ENCODE measurements around the gene OR2H2.

Gene OR2H2

GRCh38 chr6:29589423-29590048 is 4.6 kb downstream of the OR2H2 start:
- peak; percentile 83 for ATAC-seq
- TF ChIP-seq ZNF70 (CRISPR knock-in tag; IDR thresholded peaks at IDR 0.05) = no peak
- TF ChIP-seq PATZ1 (CRISPR knock-in tag; IDR thresholded peaks at IDR 0.05; ENCODE audit: borderline replicate concordance) = no peak
- TF ChIP-seq ESRRG (CRISPR knock-in tag; IDR thresholded peaks at IDR 0.05) = no peak
- no peak for TF ChIP-seq RARB (CRISPR knock-in tag; IDR thresholded peaks at IDR 0.05)
- no peak for TF ChIP-seq POU6F1 (CRISPR knock-in tag; IDR thresholded peaks at IDR 0.05; ENCODE audit: borderline replicate concordance, low read depth)
- no peak for TF ChIP-seq ISL1 (CRISPR knock-in tag; IDR thresholded peaks at IDR 0.05)
- TF ChIP-seq TCF4 (CRISPR knock-in tag; IDR thresholded peaks at IDR 0.05; ENCODE audit: borderline replicate concordance) = no peak
- TF ChIP-seq TOX (CRISPR knock-in tag; IDR thresholded peaks at IDR 0.05; ENCODE audit: borderline replicate concordance) = no peak

GRCh38 chr6:29590218-29590808 is 5.4 kb downstream of the OR2H2 start:
- TF ChIP-seq ZFP30 (CRISPR knock-in tag; IDR thresholded peaks at IDR 0.05) (no peak), ISL1 (CRISPR knock-in tag; IDR thresholded peaks at IDR 0.05) (no peak), GLIS3 (CRISPR knock-in tag; IDR thresholded peaks at IDR 0.05) (no peak), OSR1 (CRISPR knock-in tag; IDR thresholded peaks at IDR 0.05) (no peak), ZFP3 (CRISPR knock-in tag; IDR thresholded peaks at IDR 0.05) (no peak)
- ATAC-seq = no peak

GRCh38 chr6:29591677-29592076 is 6.8 kb downstream of the OR2H2 start:
- TF ChIP-seq CSDC2 (CRISPR knock-in tag; IDR thresholded peaks at IDR 0.05) (no peak), ARNTL (CRISPR knock-in tag; IDR thresholded peaks at IDR 0.05; ENCODE audit: borderline replicate concordance, low read depth) (no peak), SNAI2 (CRISPR knock-in tag; IDR thresholded peaks at IDR 0.05) (no peak), ZNF70 (CRISPR knock-in tag; IDR thresholded peaks at IDR 0.05) (no peak), CREB5 (CRISPR knock-in tag; IDR thresholded peaks at IDR 0.05; ENCODE audit: low read depth) (no peak), ZNF565 (CRISPR knock-in tag; conservative IDR thresholded peaks at IDR 0.05; ENCODE audit: low read depth) (no peak), GLIS3 (CRISPR knock-in tag; IDR thresholded peaks at IDR 0.05) (no peak), POU6F1 (CRISPR knock-in tag; IDR thresholded peaks at IDR 0.05; ENCODE audit: borderline replicate concordance, low read depth) (no peak), ISL1 (CRISPR knock-in tag; IDR thresholded peaks at IDR 0.05) (no peak), ZFP30 (CRISPR knock-in tag; IDR thresholded peaks at IDR 0.05) (no peak), ZNF8 (CRISPR knock-in tag; IDR thresholded peaks at IDR 0.05) (no peak)
- ATAC-seq = no peak

GRCh38 chr6:29593199-29593855 is 8.4 kb downstream of the OR2H2 start:
- ATAC-seq = no peak

More at GRCh38 chr6:29593199-29593855, 8.4 kb downstream of the OR2H2 start:
- TF ChIP-seq SNAI2 (CRISPR knock-in tag; IDR thresholded peaks at IDR 0.05) (no peak), RARB (CRISPR knock-in tag; IDR thresholded peaks at IDR 0.05) (no peak), PPARA (CRISPR knock-in tag; IDR thresholded peaks at IDR 0.05; ENCODE audit: borderline replicate concordance) (no peak), POU6F1 (CRISPR knock-in tag; IDR thresholded peaks at IDR 0.05; ENCODE audit: borderline replicate concordance, low read depth) (no peak), ISL1 (CRISPR knock-in tag; IDR thresholded peaks at IDR 0.05) (no peak)
